AG04450 (cell line): Measurements from ENCODE around the gene KLRF2. TPM values are rescaled to one million over a fixed set of nuclear protein-coding genes. Genes with fewer than 3 reads are reported as not detected.

Experiments
- CTCF ChIA-PET: fragments of 300-600, 350-600 bp; formaldehyde crosslinking; extraction: SDS; loops from one replicate; lab custom pipeline; 2022; ENCODE audit warnings: antibody characterized with exemption, inconsistent platforms; lab: Charles Lee
- POLR2A ChIA-PET: fragments of 350-600 bp; formaldehyde crosslinking; extraction: SDS; loops from one replicate; lab custom pipeline; 2021; ENCODE audit warnings: antibody characterized with exemption, inconsistent platforms; lab: Yijun Ruan, JAX
- DNase-seq: peaks from one replicate; pipeline ENCODE4 v3.0.0-alpha.2; 2011; ENCODE audit warnings: low read depth, low spot score
- H3K27ac ChIP-seq: one replicate; pipeline ENCODE4 v1.5.1; 2012; ENCODE audit warnings: low read depth, low read length, control low read depth
- H3K27me3 ChIP-seq: one replicate; pipeline ENCODE4 v1.6.0; 2012; ENCODE audit warnings: low read length; ENCODE audit not compliant: control insufficient read depth, insufficient read depth
- H3K4me3 ChIP-seq: 2 replicates; pipeline ENCODE4 v1.5.1; 2011; ENCODE audit warnings: mild to moderate bottlenecking, low read depth, low read length, control low read depth
- H3K9me3 ChIP-seq: 2 replicates; pipeline ENCODE4 v1.5.1; 2012; ENCODE audit warnings: low read length; ENCODE audit not compliant: control insufficient read depth, insufficient read depth
- polyA plus RNA-seq: library from polyadenylated mRNA; depleted of rRNA; stranded (reverse); fragments of >200 nt; gene quantifications from 2 replicates; pipeline ENCODE4 v1.2.3, GENCODE V29; 2011; rRNA removed
- TF ChIP-seq, protein P1 (sequence below): IDR thresholded peaks from 2 replicates; pipeline ENCODE4 v1.5.1; 2011; ENCODE audit warnings: low read depth, low read length, control low read depth, inconsistent platforms

Gene KLRF2
- polyA plus RNA-seq, 1 experiment = not detected

- ChIA-PET POLR2A (no interaction called here), CTCF (interaction anchor here (0.7 to 1.0 kb wide), 2 partner anchors 131 to 194 kb away, joined by 3 to 5 read pairs; no protein-coding TSS in a partner anchor)
- Histone ChIP-seq H3K27me3 (peaks cover 5% of the 10 kb centered on the region), H3K27ac (no peak overlapping the region), H3K4me3 (no peak overlapping the region), H3K9me3 (no peaks in the 10 kb centered on the region)
- TF ChIP-seq, protein P1, sequence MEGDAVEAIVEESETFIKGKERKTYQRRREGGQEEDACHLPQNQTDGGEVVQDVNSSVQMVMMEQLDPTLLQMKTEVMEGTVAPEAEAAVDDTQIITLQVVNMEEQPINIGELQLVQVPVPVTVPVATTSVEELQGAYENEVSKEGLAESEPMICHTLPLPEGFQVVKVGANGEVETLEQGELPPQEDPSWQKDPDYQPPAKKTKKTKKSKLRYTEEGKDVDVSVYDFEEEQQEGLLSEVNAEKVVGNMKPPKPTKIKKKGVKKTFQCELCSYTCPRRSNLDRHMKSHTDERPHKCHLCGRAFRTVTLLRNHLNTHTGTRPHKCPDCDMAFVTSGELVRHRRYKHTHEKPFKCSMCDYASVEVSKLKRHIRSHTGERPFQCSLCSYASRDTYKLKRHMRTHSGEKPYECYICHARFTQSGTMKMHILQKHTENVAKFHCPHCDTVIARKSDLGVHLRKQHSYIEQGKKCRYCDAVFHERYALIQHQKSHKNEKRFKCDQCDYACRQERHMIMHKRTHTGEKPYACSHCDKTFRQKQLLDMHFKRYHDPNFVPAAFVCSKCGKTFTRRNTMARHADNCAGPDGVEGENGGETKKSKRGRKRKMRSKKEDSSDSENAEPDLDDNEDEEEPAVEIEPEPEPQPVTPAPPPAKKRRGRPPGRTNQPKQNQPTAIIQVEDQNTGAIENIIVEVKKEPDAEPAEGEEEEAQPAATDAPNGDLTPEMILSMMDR = no peak
- no peak for DNase-seq
Measured at GRCh38 chr12:9944391-9944790, 63.1 kb downstream of the KLRF2 start.

Other genes with a start within 250 kb of the KLRF2 start
- 2.3 and 2.4 TPM in 2 replicates for gene CLEC2D, start 211.8 kb upstream of the KLRF2 start, polyA plus RNA-seq
- not detected in 2 replicates for gene CLECL1, start 148.4 kb upstream of the KLRF2 start, polyA plus RNA-seq
- gene CD69, start 120.6 kb upstream of the KLRF2 start, polyA plus RNA-seq = not detected in 2 replicates
- not detected in 2 replicates for gene KLRF1, start 54.0 kb upstream of the KLRF2 start, polyA plus RNA-seq
- gene CLEC2B, start 12.1 kb upstream of the KLRF2 start, polyA plus RNA-seq = 1.4 and 2.1 TPM in 2 replicates
- not detected in 2 replicates for gene CLEC2A, start 50.9 kb downstream of the KLRF2 start, polyA plus RNA-seq
- gene CLEC12A, start 89.9 kb downstream of the KLRF2 start, polyA plus RNA-seq = not detected in 2 replicates
- gene CLEC1B, start 117.6 kb downstream of the KLRF2 start, polyA plus RNA-seq = not detected in 2 replicates
- gene CLEC12B, start 129.1 kb downstream of the KLRF2 start, polyA plus RNA-seq = 0.05 TPM in 1 of 2 replicates, not detected in the other
- gene CLEC9A, start 149.2 kb downstream of the KLRF2 start, polyA plus RNA-seq = not detected in 2 replicates
- not detected in 2 replicates for gene CLEC1A, start 217.5 kb downstream of the KLRF2 start, polyA plus RNA-seq
- not detected in 2 replicates for gene CLEC7A, start 248.7 kb downstream of the KLRF2 start, polyA plus RNA-seq